Activated T-helper 2 cell treated with anti-CD3 and anti-CD28 coated beads, Interferon-gamma antibody, Interleukin-2, Interleukin-4, amounts not matched to agents 10 μg/mL and 5 μg/mL and 100 μg/mL, durations not matched to agents 14 hours and 24 hours and 36 hours (primary cell): ENCODE data around the gene DUS4L. TPM values are rescaled to one million over a fixed set of nuclear protein-coding genes. Genes with fewer than 3 reads are reported as not detected.

ENCODE experiments used
- DNase-seq: peaks from one replicate; pipeline ENCODE4 v3.0.0; 2021; ENCODE audit warnings: low spot score
- H3K27ac Mint-ChIP-seq: one replicate; pipeline ENCODE4 v1.8.0; 2021; ENCODE audit warnings: mixed read lengths
- H3K27me3 Mint-ChIP-seq: one replicate; pipeline ENCODE4 v1.8.0; 2021; ENCODE audit warnings: low read depth, mixed read lengths
- H3K36me3 Mint-ChIP-seq: one replicate; pipeline ENCODE4 v1.8.0; 2021; ENCODE audit warnings: low read depth, mixed read lengths
- H3K4me1 Mint-ChIP-seq: one replicate; pipeline ENCODE4 v1.8.0; 2021; ENCODE audit warnings: low read depth, mixed read lengths
- H3K4me3 Mint-ChIP-seq: one replicate; pipeline ENCODE4 v1.8.0; 2021; ENCODE audit warnings: low read depth, mild to moderate bottlenecking, moderate library complexity, mixed read lengths
- H3K9me3 Mint-ChIP-seq: one replicate; pipeline ENCODE4 v1.8.0; 2021; ENCODE audit warnings: mixed read lengths
- intact Hi-C: fragments of 100-400 bp; cut with micrococcal nuclease; formaldehyde crosslinking; loops from one replicate; pipeline ENCODE4 v1.15.1; 2023
- total RNA-seq: library from RNA; stranded (reverse); gene quantifications from 2 replicates; pipeline ENCODE4 v1.2.3, GENCODE V29; 2022

DUS4L gene
- total RNA-seq, 1 donor from 2014 or later = 10.8 TPM

GRCh38 chr7:107559864-107560263 lies 3.9 kb upstream of the DUS4L start:
- Mint-ChIP-seq H3K36me3 (peaks cover 29% of the 10 kb centered on the region), H3K27me3 (no peaks in the 10 kb centered on the region), H3K9me3 (no peaks in the 10 kb centered on the region), H3K4me3 (no peak overlapping the region), H3K27ac (no peak overlapping the region), H3K4me1 (peaks cover 63% of the 10 kb centered on the region)
- no peak for DNase-seq
- intact Hi-C loops = loop anchor here (1.0 to 10.0 kb wide), 5 partner anchors 167 to 965 kb away; partner anchors contain the start of genes CBLL1 and PNPLA8

DNA sequence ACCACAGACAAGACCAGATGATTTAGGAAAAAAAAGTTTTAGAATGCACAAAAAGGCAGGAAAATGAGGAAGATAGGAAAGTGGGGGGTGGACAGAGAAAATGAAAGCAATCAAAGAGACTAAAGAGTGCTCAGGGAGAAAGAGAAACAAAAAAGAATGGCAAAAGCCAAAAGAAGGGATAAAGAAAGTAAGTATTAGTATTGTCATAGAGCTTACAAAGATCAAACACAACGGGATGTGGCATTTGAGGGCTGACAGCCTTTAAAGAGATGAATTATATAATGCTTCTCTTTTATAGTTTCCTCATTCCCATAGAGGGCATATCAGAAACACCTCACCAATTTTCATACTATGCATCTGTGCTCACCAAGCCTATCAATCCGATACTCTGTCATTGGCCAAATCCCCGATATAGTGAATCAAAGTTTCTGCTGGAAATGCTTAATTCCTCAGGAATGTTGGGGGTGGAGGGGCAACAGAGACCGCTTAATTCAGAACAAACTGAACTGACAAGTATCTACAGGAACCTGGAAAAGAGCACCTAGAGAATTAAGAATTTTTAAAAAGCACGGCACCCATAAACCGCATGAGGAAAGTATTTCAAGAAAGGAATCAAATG lies 2.8 kb upstream of the DUS4L start:
- Mint-ChIP-seq H3K27me3 (no peaks in the 10 kb centered on the region), H3K36me3 (peaks cover 20% of the 10 kb centered on the region), H3K9me3 (no peaks in the 10 kb centered on the region), H3K4me3 (peak overlapping the region; percentile 80), H3K27ac (peak overlapping the region; percentile 72), H3K4me1 (peaks cover 63% of the 10 kb centered on the region)
- intact Hi-C loops = loop anchor here (1.0 to 10.0 kb wide), 5 partner anchors 166 to 964 kb away; partner anchors contain the start of genes CBLL1 and PNPLA8
- no peak for DNase-seq

GRCh38 chr7:107563081-107563774 lies 543 bp upstream of the DUS4L start:
- intact Hi-C loops = loop anchor here (1.0 to 10.0 kb wide), 5 partner anchors 97 to 962 kb away; partner anchors contain the start of genes CBLL1, PNPLA8 and SLC26A4
- Mint-ChIP-seq H3K4me1 (peaks cover 53% of the 10 kb centered on the region), H3K27me3 (no peaks in the 10 kb centered on the region), H3K36me3 (peaks cover 16% of the 10 kb centered on the region), H3K27ac (peak overlapping the region; percentile 86), H3K9me3 (no peaks in the 10 kb centered on the region), H3K4me3 (peak overlapping the region; percentile 80)
- DNase-seq = no peak

DNA sequence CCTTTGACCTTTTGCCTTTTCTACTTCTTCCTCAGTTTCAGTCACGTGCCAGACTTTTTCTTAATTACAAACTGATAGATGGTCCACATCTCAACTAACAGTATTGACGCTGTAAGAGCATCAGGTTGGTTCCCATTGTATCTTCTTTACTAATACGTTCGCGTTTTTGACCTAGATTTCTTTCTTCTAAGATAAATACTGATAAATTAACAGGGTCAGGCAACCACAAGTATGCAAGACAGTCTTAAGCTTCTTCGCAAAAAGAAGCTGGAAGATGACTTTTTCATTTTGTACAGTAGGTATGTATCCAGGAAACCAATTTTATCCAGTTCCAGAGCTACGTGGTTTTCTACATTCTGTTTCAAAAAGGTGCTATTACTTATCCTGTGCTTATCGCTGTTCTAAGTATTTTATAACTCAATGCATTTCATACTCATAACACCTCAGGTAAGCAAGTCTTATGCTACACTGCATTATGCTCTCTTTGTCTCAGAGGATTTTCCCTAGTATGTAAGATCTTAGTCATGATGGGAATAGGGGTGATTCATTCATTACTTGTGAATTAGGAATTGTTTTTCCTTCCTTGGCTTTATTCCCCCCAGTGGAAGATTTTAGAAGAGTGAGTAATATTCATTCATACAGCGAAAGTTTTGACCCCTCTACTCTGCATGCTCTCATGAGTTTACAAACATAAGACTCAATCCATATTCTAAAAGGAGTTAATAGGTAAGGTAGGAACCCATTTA lies 955 bp downstream of the DUS4L start:
- Mint-ChIP-seq H3K27ac (peak overlapping the region; percentile 83), H3K9me3 (no peaks in the 10 kb centered on the region), H3K4me1 (peaks cover 47% of the 10 kb centered on the region), H3K36me3 (peaks cover 18% of the 10 kb centered on the region), H3K27me3 (no peaks in the 10 kb centered on the region), H3K4me3 (peak overlapping the region; percentile 80)
- DNase-seq = no peak
- intact Hi-C loops = loop anchor here (1.0 to 10.0 kb wide), 5 partner anchors 16 to 960 kb away; partner anchors contain the start of genes BCAP29, CBLL1 and PNPLA8

- Mint-ChIP-seq H3K27me3 (no peaks in the 10 kb centered on the region), H3K27ac (no peak overlapping the region), H3K4me3 (no peak overlapping the region), H3K4me1 (peaks cover 6% of the 10 kb centered on the region), H3K36me3 (peaks cover 30% of the 10 kb centered on the region), H3K9me3 (no peaks in the 10 kb centered on the region)
- no peak for DNase-seq
- intact Hi-C loops = no loop called here
These were observed 6.5 kb downstream of the DUS4L start for GRCh38 chr7:107570298-107570697.

DNA sequence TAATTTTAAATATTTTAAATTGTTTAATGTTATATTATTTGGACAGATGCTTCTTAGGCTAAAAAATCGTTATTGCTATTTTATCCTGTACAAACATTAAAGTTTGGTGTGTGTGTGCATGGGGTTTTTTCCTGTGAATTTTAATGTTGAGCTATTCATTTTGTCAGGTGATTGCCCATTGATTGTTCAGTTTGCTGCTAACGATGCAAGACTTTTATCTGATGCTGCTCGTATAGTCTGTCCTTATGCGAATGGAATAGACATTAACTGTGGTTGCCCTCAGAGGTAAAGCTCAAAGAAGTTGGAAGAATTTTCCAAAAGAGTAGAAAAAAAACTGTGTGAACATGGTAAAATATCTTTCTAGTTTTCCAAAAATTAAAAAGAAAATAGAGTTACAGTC lies 9.8 kb downstream of the DUS4L start:
- H3K4me3 Mint-ChIP-seq = no peak overlapping the region
- intact Hi-C loops = no loop called here
- H3K4me1 Mint-ChIP-seq = peaks cover 6% of the 10 kb centered on the region
- no peaks in the 10 kb centered on the region for H3K9me3 Mint-ChIP-seq
- DNase-seq = no peak
- H3K27ac Mint-ChIP-seq = no peak overlapping the region
- H3K36me3 Mint-ChIP-seq = peaks cover 34% of the 10 kb centered on the region
- no peaks in the 10 kb centered on the region for H3K27me3 Mint-ChIP-seq

DNA sequence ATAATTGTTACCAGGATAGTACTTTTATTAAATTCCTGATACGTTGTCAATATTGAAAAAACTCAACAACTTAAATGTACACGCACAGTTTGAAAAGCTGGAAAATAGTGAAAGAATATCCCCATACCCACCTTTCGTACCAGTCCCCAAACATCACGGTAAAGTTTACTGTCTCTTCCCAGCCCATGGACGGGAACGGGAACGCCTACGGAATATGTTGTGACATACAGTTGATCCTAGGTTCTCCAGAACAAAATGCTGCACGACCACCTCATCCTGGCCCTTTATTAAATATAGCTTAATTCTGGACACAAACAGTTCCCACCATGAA lies 15.7 kb downstream of the DUS4L start:
- Mint-ChIP-seq H3K4me3 (peak overlapping the region; percentile 90), H3K27ac (peak overlapping the region; percentile 85), H3K27me3 (no peaks in the 10 kb centered on the region), H3K9me3 (no peaks in the 10 kb centered on the region), H3K4me1 (peaks cover 25% of the 10 kb centered on the region), H3K36me3 (peaks cover 30% of the 10 kb centered on the region)
- DNase-seq = no peak
- intact Hi-C loops = no loop called here

DNA sequence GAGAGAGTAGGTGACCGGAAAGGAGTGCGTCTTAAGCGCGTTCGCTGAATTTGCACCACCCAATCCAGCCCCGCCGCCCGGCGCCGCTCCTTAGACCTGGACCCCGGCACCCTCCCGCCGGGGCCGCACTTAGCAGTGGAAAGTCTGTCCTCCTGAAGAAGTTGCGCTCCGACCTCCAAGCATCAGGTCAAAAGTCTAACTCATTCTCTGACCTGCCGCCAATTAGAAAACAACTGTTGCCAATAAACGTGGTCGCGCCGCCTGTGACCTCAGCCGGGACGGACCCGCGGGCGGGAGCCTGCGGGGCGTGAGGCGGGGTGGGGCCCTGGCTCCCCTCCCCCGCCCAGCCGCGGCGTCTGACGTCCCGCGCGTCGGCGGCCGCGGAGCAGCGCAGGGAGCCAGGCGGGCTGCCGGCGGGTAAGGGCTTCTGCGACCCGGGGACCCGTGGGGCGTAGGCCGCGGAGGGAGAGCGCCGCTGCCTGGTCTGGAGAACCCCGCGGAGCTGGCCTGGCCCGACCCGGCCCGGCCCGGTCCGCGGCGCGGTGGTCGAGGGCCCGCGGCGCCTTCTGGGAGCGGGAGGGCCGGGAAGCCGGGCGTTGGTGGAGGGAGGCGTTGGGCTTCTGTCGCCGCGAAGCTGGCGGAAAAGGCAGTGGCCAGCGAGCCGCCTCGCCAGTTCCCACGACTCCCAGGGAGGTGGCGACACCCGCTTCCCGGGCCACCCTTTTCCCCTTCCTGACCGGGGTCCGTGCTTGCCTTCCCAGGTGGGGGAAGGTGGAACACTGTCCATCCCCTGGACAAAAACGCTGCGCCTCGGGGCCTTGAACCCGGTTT lies 16.3 kb downstream of the DUS4L start, which contains the start of gene BCAP29:
Gene BCAP29, plus strand, starts transcription at position 362 of the 831 bp plus-strand sequence. CDS start 527 bp downstream, outside the sequence.
- Mint-ChIP-seq H3K4me3 (peak within 1 kb of the TSS; percentile 90), H3K4me1 (peaks cover 27% of the 10 kb centered on the region), H3K9me3 (no peaks in the 10 kb centered on the region)

GRCh38 chr7:107580716-107581383 lies 17.1 kb downstream of the DUS4L start:
- peak overlapping the region; percentile 38 for H3K27ac Mint-ChIP-seq

More for the DNA sequence above, 16.3 kb downstream of the DUS4L start, which contains the start of gene BCAP29:
- H3K27me3 Mint-ChIP-seq = no peaks in the 10 kb centered on the region
- H3K36me3 Mint-ChIP-seq = peaks cover 33% of the 10 kb centered on the region
- DNase-seq = peak; percentile 68
- peak within 1 kb of the TSS; percentile 85 for H3K27ac Mint-ChIP-seq
- intact Hi-C loops = loop anchor here (1.0 to 5.0 kb wide), 3 partner anchors 16 to 413 kb away; partner anchors contain the start of genes CBLL1 and HBP1

DNA sequence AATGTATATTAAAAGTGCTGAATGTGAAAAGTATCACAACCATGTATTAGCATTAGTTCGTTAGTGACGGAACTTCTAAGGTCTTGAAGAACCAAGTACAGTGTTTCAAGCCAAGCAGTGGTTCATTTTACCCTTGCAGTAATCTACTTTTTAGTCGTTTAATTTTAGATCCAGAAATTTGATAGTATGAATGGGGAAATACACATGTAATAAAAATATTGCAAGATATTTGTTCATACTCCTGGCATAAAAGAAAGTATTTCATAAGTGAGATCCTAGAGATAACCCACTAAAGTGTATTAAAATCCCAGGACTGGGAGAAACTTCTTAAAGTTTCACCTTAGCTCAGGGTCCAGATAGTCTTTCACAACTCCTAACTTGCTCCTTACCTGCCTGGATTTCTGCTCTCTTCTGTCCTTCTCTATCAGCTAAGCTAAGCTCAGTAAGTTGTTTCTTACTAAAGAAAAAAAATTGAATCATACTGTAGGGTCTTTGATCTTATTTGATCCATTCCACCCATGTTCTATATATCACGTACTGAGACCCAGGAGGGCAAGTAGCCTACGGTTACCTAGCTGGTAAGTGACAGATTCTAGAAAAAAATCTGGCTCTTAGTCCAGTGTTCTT lies 17.7 kb downstream of the DUS4L start:
- intact Hi-C loops = loop anchor here (1.0 to 5.0 kb wide), 3 partner anchors 78 to 414 kb away; partner anchors contain the start of genes CBLL1 and HBP1
- DNase-seq = no peak
- H3K36me3 Mint-ChIP-seq = peaks cover 34% of the 10 kb centered on the region
- peaks cover 27% of the 10 kb centered on the region for H3K4me1 Mint-ChIP-seq
- no peaks in the 10 kb centered on the region for H3K27me3 Mint-ChIP-seq
- H3K27ac Mint-ChIP-seq = no peak overlapping the region
- no peaks in the 10 kb centered on the region for H3K9me3 Mint-ChIP-seq
- peak overlapping the region; percentile 64 for H3K4me3 Mint-ChIP-seq

More at GRCh38 chr7:107580716-107581383, 17.1 kb downstream of the DUS4L start:
- H3K36me3 Mint-ChIP-seq = peaks cover 33% of the 10 kb centered on the region
- peak overlapping the region; percentile 78 for H3K4me3 Mint-ChIP-seq
- intact Hi-C loops = loop anchor here (1.0 to 5.0 kb wide), 3 partner anchors 17 to 414 kb away; partner anchors contain the start of genes CBLL1 and HBP1
- peaks cover 27% of the 10 kb centered on the region for H3K4me1 Mint-ChIP-seq
- H3K9me3 Mint-ChIP-seq = no peaks in the 10 kb centered on the region
- DNase-seq = no peak
- H3K27me3 Mint-ChIP-seq = no peaks in the 10 kb centered on the region

- Mint-ChIP-seq H3K9me3 (no peaks in the 10 kb centered on the region), H3K27ac (no peak overlapping the region), H3K27me3 (no peaks in the 10 kb centered on the region), H3K4me1 (peaks cover 27% of the 10 kb centered on the region), H3K4me3 (peak overlapping the region; percentile 6), H3K36me3 (peaks cover 33% of the 10 kb centered on the region)
- DNase-seq = no peak
- intact Hi-C loops = loop anchor here (1.0 to 5.0 kb wide), 3 partner anchors 76 to 416 kb away; partner anchors contain the start of genes CBLL1 and HBP1
These were observed 19.1 kb downstream of the DUS4L start for GRCh38 chr7:107582875-107583274.
